ENCODE data around the gene ANTXR2.
"Not testable (repeated sequence)": the region's sequence is repeated elsewhere in the genome, so short reads cannot be mapped to it uniquely, and the experiment has no call there.

Gene ANTXR2

GRCh38 chr4:80015407-80016189 is 57.4 kb downstream of the ANTXR2 start:
- FAIRE-seq = no peak

GRCh38 chr4:80014531-80014930 is 58.5 kb downstream of the ANTXR2 start:
- no peak for FAIRE-seq

GRCh38 chr4:80012291-80012690 is 60.7 kb downstream of the ANTXR2 start:
- FAIRE-seq = no peak

GRCh38 chr4:80011636-80012236 is 61.3 kb downstream of the ANTXR2 start:
- no peak for FAIRE-seq

- FAIRE-seq = no peak
Observed at GRCh38 chr4:80010316-80010715, 62.7 kb downstream of the ANTXR2 start.

- no peak for FAIRE-seq
Observed at GRCh38 chr4:80009806-80010205, 63.2 kb downstream of the ANTXR2 start.

- no peak for FAIRE-seq
Observed at GRCh38 chr4:80008971-80009370, 64.1 kb downstream of the ANTXR2 start.

GRCh38 chr4:80008351-80008750 is 64.7 kb downstream of the ANTXR2 start:
- FAIRE-seq = no peak

GRCh38 chr4:80007745-80008149 is 65.3 kb downstream of the ANTXR2 start:
- FAIRE-seq = no peak

- FAIRE-seq = no peak
Observed at GRCh38 chr4:80006935-80007744, 65.9 kb downstream of the ANTXR2 start.

GRCh38 chr4:80005863-80006262 is 67.2 kb downstream of the ANTXR2 start:
- FAIRE-seq = no peak

GRCh38 chr4:80004319-80004718 is 68.7 kb downstream of the ANTXR2 start:
- no peak for FAIRE-seq

GRCh38 chr4:80002559-80002958 is 70.5 kb downstream of the ANTXR2 start:
- not testable (repeated sequence) for FAIRE-seq

- not testable (repeated sequence) for FAIRE-seq
Observed at GRCh38 chr4:79999048-79999447, 74.0 kb downstream of the ANTXR2 start.

GRCh38 chr4:79998201-79998600 is 74.8 kb downstream of the ANTXR2 start:
- no peak for FAIRE-seq

GRCh38 chr4:79996851-79997250 is 76.2 kb downstream of the ANTXR2 start:
- no peak for FAIRE-seq

- FAIRE-seq = no peak
Observed at GRCh38 chr4:79993476-79993875, 79.6 kb downstream of the ANTXR2 start.

- no peak for FAIRE-seq
Observed at GRCh38 chr4:79991601-79992000, 81.4 kb downstream of the ANTXR2 start.

GRCh38 chr4:79991100-79991499 is 81.9 kb downstream of the ANTXR2 start:
- not testable (repeated sequence) for FAIRE-seq

GRCh38 chr4:79987401-79987800 is 85.6 kb downstream of the ANTXR2 start:
- FAIRE-seq = no peak

GRCh38 chr4:79983431-79983830 is 89.6 kb downstream of the ANTXR2 start:
- no peak for FAIRE-seq

GRCh38 chr4:79982601-79983322 is 90.3 kb downstream of the ANTXR2 start:
- FAIRE-seq = no peak

- no peak for FAIRE-seq
Observed at GRCh38 chr4:79980448-79980847, 92.6 kb downstream of the ANTXR2 start.

All from A204.1 (cell line).